ENCODE data around the gene MRPL55.

MRPL55 gene

GRCh38 chr1:228059634-228060457, 49.3 kb downstream of the MRPL55 start:
- H3K4me3 ChIP-seq (ENCODE audit: low read depth, low read length) = no peak overlapping the region
- no peak for DNase-seq (ENCODE audit: low read depth)
- in situ Hi-C loops (cut with HindIII; ENCODE audit: low sequenced_read_pairs) = no loop called here
- TF ChIP-seq CTCF (IDR thresholded peaks at IDR 0.05; ENCODE audit: low read depth, low read length, missing control alignments) = no peak

- TF ChIP-seq CTCF (IDR thresholded peaks at IDR 0.05; ENCODE audit: low read depth, low read length, missing control alignments) = no peak
- in situ Hi-C loops (cut with HindIII; ENCODE audit: low sequenced_read_pairs) = no loop called here
- DNase-seq (ENCODE audit: low read depth) = no peak
- H3K4me3 ChIP-seq (ENCODE audit: low read depth, low read length) = no peak overlapping the region
These were observed 50.0 kb downstream of the MRPL55 start for GRCh38 chr1:228058949-228059633.

- in situ Hi-C loops (cut with HindIII; ENCODE audit: low sequenced_read_pairs) = no loop called here
- DNase-seq (ENCODE audit: low read depth) = no peak
- TF ChIP-seq CTCF (IDR thresholded peaks at IDR 0.05; ENCODE audit: low read depth, low read length, missing control alignments) = no peak
- H3K4me3 ChIP-seq (ENCODE audit: low read depth, low read length) = no peak overlapping the region
These were observed 50.7 kb downstream of the MRPL55 start for GRCh38 chr1:228058172-228058948.
